IMR-90 (cell line): ENCODE data around the gene STKLD1. TPM values are rescaled to one million over a fixed set of nuclear protein-coding genes. Genes with fewer than 3 reads are reported as not detected.

ENCODE experiments used
- ATAC-seq: fragments of 200-7000 bp; cut with Tn5 transposase; 2 replicates; pipeline ENCODE4 v1.9.1; 2020; ENCODE audit warnings: low read depth, mild to moderate bottlenecking, moderate library complexity
- BruUV-seq: library from RNA; stranded (reverse); fragments of 400-500 nt; replicated peaks from 2 replicates; lab custom pipeline; 2021; lab: Mats Ljungman, UMichigan
- CTCF ChIA-PET: fragments of 300-600 bp; formaldehyde crosslinking; extraction: SDS; loops from one replicate; lab custom pipeline; 2021; ENCODE audit warnings: antibody characterized with exemption; lab: Yijun Ruan, JAX
- POLR2A ChIA-PET: fragments of 300-600 bp; sonication (Branson Sonifier 250); formaldehyde crosslinking; loops from one replicate; lab custom pipeline; 2022; ENCODE audit warnings: antibody characterized with exemption; ENCODE audit not compliant: unreplicated experiment; lab: Charles Lee
- DNase-seq: peaks from one replicate; pipeline ENCODE4 v3.0.0; 2013
- H2AFZ ChIP-seq: replicated peaks from 2 replicates; pipeline ENCODE3; 2013; ENCODE audit warnings: low read length, mild to moderate bottlenecking; ENCODE audit not compliant: poor library complexity
- H2AK5ac ChIP-seq: 2 replicates; pipeline ENCODE4 v1.6.1; 2013; ENCODE audit warnings: low read depth, low read length, inconsistent platforms
- H2AK9ac ChIP-seq: replicated peaks from 2 replicates; pipeline ENCODE3; 2013; ENCODE audit warnings: mild to moderate bottlenecking, low read depth, low read length, moderate library complexity; ENCODE audit not compliant: poor library complexity
- H2BK120ac ChIP-seq: 2 replicates; pipeline ENCODE4 v1.6.1; 2013; ENCODE audit warnings: low read depth, low read length, inconsistent platforms
- H2BK15ac ChIP-seq: 3 replicates; pipeline ENCODE4 v1.6.1; 2013; ENCODE audit warnings: low read depth, low read length, inconsistent platforms
- H2BK20ac ChIP-seq: 2 replicates; pipeline ENCODE4 v1.6.1; 2013; ENCODE audit warnings: low read depth, mild to moderate bottlenecking, inconsistent platforms, low read length, moderate library complexity
- H2BK5ac ChIP-seq: 2 replicates; pipeline ENCODE4 v1.6.1; 2013; ENCODE audit warnings: mild to moderate bottlenecking, low read depth, low read length, inconsistent platforms; ENCODE audit not compliant: poor library complexity, severe bottlenecking
- H3K14ac ChIP-seq: replicated peaks from 2 replicates; pipeline ENCODE4 v1.6.1; 2013; ENCODE audit warnings: low read depth, low read length, inconsistent platforms
- H3K18ac ChIP-seq: 2 replicates; pipeline ENCODE4 v1.6.1; 2013; ENCODE audit warnings: low read depth, low read length, control low read depth
- H3K23ac ChIP-seq: 2 replicates; pipeline ENCODE4 v1.6.1; 2013; ENCODE audit warnings: low read depth, low read length, inconsistent platforms
- H3K27ac ChIP-seq: 2 replicates; pipeline ENCODE4 v1.5.1; 2013; ENCODE audit warnings: mild to moderate bottlenecking, control low read depth, low read length; ENCODE audit not compliant: insufficient read depth
- H3K27me3 ChIP-seq: 2 replicates; pipeline ENCODE4 v1.6.1; 2013; ENCODE audit warnings: low read length; ENCODE audit not compliant: control insufficient read depth, insufficient read depth
- H3K36me3 ChIP-seq: 2 replicates; pipeline ENCODE4 v1.6.1; 2013; ENCODE audit warnings: low read length, mixed read lengths; ENCODE audit not compliant: control insufficient read depth, insufficient read depth
- H3K4ac ChIP-seq: 2 replicates; pipeline ENCODE4 v1.6.1; 2013; ENCODE audit warnings: low read depth, low read length, inconsistent platforms
- H3K4me1 ChIP-seq: 2 replicates; pipeline ENCODE4 v1.6.1; 2013; ENCODE audit warnings: low read length, mixed read lengths; ENCODE audit not compliant: control insufficient read depth, insufficient read depth
- H3K4me2 ChIP-seq: 2 replicates; pipeline ENCODE4 v1.6.1; 2013; ENCODE audit warnings: low read depth, mild to moderate bottlenecking, control low read depth, low read length, moderate library complexity
- H3K4me3 ChIP-seq: 2 replicates; pipeline ENCODE4 v1.5.1; 2013; ENCODE audit warnings: low read depth, mild to moderate bottlenecking, control low read depth, low read length, moderate library complexity; ENCODE audit not compliant: insufficient read depth
- H3K56ac ChIP-seq: 2 replicates; pipeline ENCODE4 v1.6.1; 2013; ENCODE audit warnings: low read length, inconsistent platforms; ENCODE audit not compliant: insufficient read depth; ENCODE audit errors: extremely low read depth
- H3K79me1 ChIP-seq, 2 experiments: 2 replicates each; pipeline ENCODE4 v1.6.1; 2013; ENCODE audit warnings: low read length in 2 of 2, inconsistent platforms in 1 of 2, low read depth in 1 of 2
- H3K9ac ChIP-seq: 2 replicates; pipeline ENCODE4 v1.6.1; 2013; ENCODE audit warnings: low read depth, low read length, control low read depth
- H3K9me1 ChIP-seq: 2 replicates; pipeline ENCODE4 v1.6.1; 2013; ENCODE audit warnings: low read length, inconsistent platforms; ENCODE audit not compliant: insufficient read depth
- H3K9me3 ChIP-seq: 2 replicates; pipeline ENCODE4 v1.6.1; 2013; ENCODE audit warnings: low read length; ENCODE audit not compliant: control insufficient read depth, insufficient read depth
- H4K20me1 ChIP-seq: 2 replicates; pipeline ENCODE4 v1.6.1; 2013; ENCODE audit warnings: low read length, inconsistent platforms; ENCODE audit not compliant: insufficient read depth
- H4K5ac ChIP-seq: 2 replicates; pipeline ENCODE4 v1.6.1; 2013; ENCODE audit warnings: mild to moderate bottlenecking, low read depth, low read length, control low read depth
- H4K8ac ChIP-seq, 2 experiments: 2 replicates each; pipeline ENCODE4 v1.6.1; 2013; ENCODE audit warnings: low read depth in 2 of 2, low read length in 2 of 2, control low read depth in 1 of 2, inconsistent platforms in 1 of 2
- H4K91ac ChIP-seq: 2 replicates; pipeline ENCODE4 v1.6.1; 2013; ENCODE audit warnings: low read depth, low read length, inconsistent platforms; ENCODE audit not compliant: insufficient read depth
- BHLHE40 ChIP-seq: fragments of 150-350 bp; IDR thresholded peaks from 2 replicates; pipeline ENCODE4 v1.6.1; 2016; ENCODE audit warnings: mild to moderate bottlenecking, low read depth, low read length
- CEBPB ChIP-seq: IDR thresholded peaks from 2 replicates; pipeline ENCODE4 v1.6.1; 2012; ENCODE audit warnings: low read depth, low read length, improper control_type of control experiment
- CHD1 ChIP-seq: IDR thresholded peaks from 2 replicates; pipeline ENCODE4 v1.6.1; 2012; ENCODE audit warnings: low read depth, low read length, improper control_type of control experiment
- FOS ChIP-seq: fragments of 150-350 bp; IDR thresholded peaks from 2 replicates; pipeline ENCODE4 v1.6.1; 2016; ENCODE audit warnings: low read depth, low read length
- MAFK ChIP-seq: IDR thresholded peaks from 2 replicates; pipeline ENCODE4 v1.6.1; 2012; ENCODE audit warnings: low read depth, low read length, improper control_type of control experiment
- MAZ ChIP-seq: IDR thresholded peaks from 2 replicates; pipeline ENCODE4 v1.6.1; 2012; ENCODE audit warnings: low read depth, mild to moderate bottlenecking, low read length, improper control_type of control experiment, moderate library complexity, borderline replicate concordance
- MXI1 ChIP-seq: IDR thresholded peaks from 2 replicates; pipeline ENCODE4 v1.6.1; 2012; ENCODE audit warnings: low read depth, mild to moderate bottlenecking, low read length, moderate library complexity, borderline replicate concordance
- NFE2L2 ChIP-seq: fragments of 150-350 bp; IDR thresholded peaks from 2 replicates; pipeline ENCODE4 v1.6.1; 2016; ENCODE audit warnings: low read depth, mild to moderate bottlenecking, low read length
- POLR2A ChIP-seq: IDR thresholded peaks from 2 replicates; pipeline ENCODE4 v1.6.1; 2012; ENCODE audit warnings: mild to moderate bottlenecking, low read depth, low read length
- RAD21 ChIP-seq: IDR thresholded peaks from 2 replicates; pipeline ENCODE4 v1.6.1; 2012; ENCODE audit warnings: low read length, improper control_type of control experiment
- RCOR1 ChIP-seq: IDR thresholded peaks from 2 replicates; pipeline ENCODE4 v1.6.1; 2012; ENCODE audit warnings: mild to moderate bottlenecking, low read length, improper control_type of control experiment; ENCODE audit not compliant: insufficient replicate concordance
- RFX5 ChIP-seq: IDR thresholded peaks from 2 replicates; pipeline ENCODE4 v1.8.0; 2012; ENCODE audit warnings: low read depth, mild to moderate bottlenecking, low read length, moderate library complexity
- SMC3 ChIP-seq: fragments of 150-350 bp; IDR thresholded peaks from 2 replicates; pipeline ENCODE4 v1.6.1; 2016; ENCODE audit warnings: low read depth, mild to moderate bottlenecking, antibody characterized with exemption, low read length, moderate library complexity
- WGBS, 2 experiments: methylation state at CpG; one replicate each; pipeline versions ENCODE4 v1.1.5 to v1.1.7; 2013; ENCODE audit warnings: missing lambda C conversion rate in 2 of 2; ENCODE audit not compliant: insufficient read length in 1 of 2; ENCODE audit errors: extremely low coverage in 2 of 2; 5-methylcytosine and 5-hydroxymethylcytosine counted together
- dilution Hi-C: fragments of 300-500 bp; cut with HindIII; formaldehyde crosslinking; loops from one replicate; pipeline ENCODE4 v1.14.3; 2018; ENCODE audit warnings: low sequenced_read_pairs; ENCODE audit not compliant: unreplicated experiment
- in situ Hi-C: fragments of 300-500 bp; cut with MboI; formaldehyde crosslinking; loops from 3 replicates; pipeline ENCODE4 v1.14.3; 2019; ENCODE audit warnings: low sequenced_read_pairs, inconsistent platforms, mixed read lengths
- intact Hi-C: fragments of 100-400 bp; cut with micrococcal nuclease; formaldehyde crosslinking; loops from 2 replicates; pipeline ENCODE4 v1.10.0; 2022
- polyA plus RNA-seq, 3 experiments: library from polyadenylated mRNA; depleted of rRNA; stranded (reverse); fragments of >200 nt; gene quantifications; 2 replicates each; pipeline ENCODE4 v1.2.3, GENCODE V29; 2012; ENCODE audit warnings: low replicate concordance in 1 of 3
- total RNA-seq: library from RNA; depleted of rRNA; stranded (reverse); fragments of >200 nt; gene quantifications from 2 replicates; pipeline ENCODE4 v1.2.3, GENCODE V29; 2012
- TF ChIP-seq, protein P1 (sequence below): fragments of 150-350 bp; IDR thresholded peaks from 2 replicates; pipeline ENCODE4 v1.6.1; 2017; ENCODE audit warnings: mild to moderate bottlenecking, antibody characterized with exemption, low read length, low read depth
- TF ChIP-seq, protein P2 (sequence below): fragments of 150-350 bp; IDR thresholded peaks from 2 replicates; pipeline ENCODE4 v1.6.1; 2016; ENCODE audit warnings: low read depth, mild to moderate bottlenecking, low read length, moderate library complexity, borderline replicate concordance
- TF ChIP-seq, protein P3 (sequence below): conservative IDR thresholded peaks from 2 replicates; pipeline ENCODE4 v1.5.1; 2012; ENCODE audit warnings: mild to moderate bottlenecking, low read depth, low read length, improper control_type of control experiment

The STKLD1 gene
- total and polyA plus RNA-seq, 2 of the 4 experiments (the other 2 are of a cell fraction): 0.54 to 0.65 TPM

DNA sequence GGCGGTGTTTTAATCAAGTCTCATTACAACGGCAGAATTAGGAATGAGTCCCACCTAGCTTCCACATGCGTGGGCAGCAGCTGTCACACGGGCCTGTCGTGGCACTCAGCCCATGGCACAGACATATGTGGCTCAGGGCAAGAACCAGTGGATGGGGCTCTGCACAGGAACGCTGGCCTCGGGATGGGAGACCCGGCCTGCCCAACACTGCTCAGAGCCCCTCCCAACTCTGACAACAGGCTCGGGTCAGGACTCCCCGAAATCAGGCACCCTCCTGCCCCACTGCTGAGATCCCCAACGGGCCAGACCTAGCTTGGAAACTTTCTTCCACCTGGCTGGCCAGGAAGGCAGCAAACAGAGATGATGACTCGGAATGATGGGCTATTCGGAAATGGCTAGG is 35.2 kb upstream of the STKLD1 start:
- dilution Hi-C loops: no loop called here

More for the DNA sequence above, 35.2 kb upstream of the STKLD1 start:
- Histone ChIP-seq H2AFZ (no peak overlapping the region), H2BK120ac (no peak overlapping the region), H3K79me1 (peaks cover 15 to 32% of the 10 kb centered on the region in 2 experiments; a peak in 3 of 4 replicates), H3K36me3 (peaks cover 63% of the 10 kb centered on the region), H3K27me3 (no peaks in the 10 kb centered on the region), H3K4me2 (no peak overlapping the region), H3K14ac (no peak overlapping the region), H3K9ac (no peak overlapping the region), H3K4me3 (no peak overlapping the region), H3K9me1 (0 out of 2 replicates have a peak, but pooled peaks cover 4% of the 10 kb centered on the region), H2BK20ac (no peak overlapping the region), H3K56ac (no peak overlapping the region), H4K8ac (no peak overlapping the region), H3K9me3 (no peaks in the 10 kb centered on the region), H4K91ac (no peak overlapping the region), H2BK15ac (no peak overlapping the region), H3K27ac (no peak overlapping the region), H2BK5ac (no peak overlapping the region), H2AK5ac (no peak overlapping the region), H4K5ac (no peak overlapping the region), H2AK9ac (no peak overlapping the region), H3K4ac (no peak overlapping the region), H3K18ac (no peak overlapping the region), H4K20me1 (0 out of 2 replicates have a peak, but pooled peaks cover 1% of the 10 kb centered on the region), H3K4me1 (no peaks in the 10 kb centered on the region), H3K23ac (no peak overlapping the region)
- CTCF ChIA-PET: no interaction called here
- BruUV-seq: no TSS peak
- no peak for ATAC-seq
- DNase-seq: no peak
- intact Hi-C loops: no loop called here
- in situ Hi-C loops: no loop called here
- TF ChIP-seq RFX5 (no peak), RCOR1 (no peak), MXI1 (no peak), SMC3 (no peak), CEBPB (no peak), MAZ (no peak), MAFK (no peak), RAD21 (no peak), POLR2A (no peak), CHD1 (no peak), FOS (no peak), BHLHE40 (no peak), NFE2L2 (no peak)
- TF ChIP-seq, protein P1, sequence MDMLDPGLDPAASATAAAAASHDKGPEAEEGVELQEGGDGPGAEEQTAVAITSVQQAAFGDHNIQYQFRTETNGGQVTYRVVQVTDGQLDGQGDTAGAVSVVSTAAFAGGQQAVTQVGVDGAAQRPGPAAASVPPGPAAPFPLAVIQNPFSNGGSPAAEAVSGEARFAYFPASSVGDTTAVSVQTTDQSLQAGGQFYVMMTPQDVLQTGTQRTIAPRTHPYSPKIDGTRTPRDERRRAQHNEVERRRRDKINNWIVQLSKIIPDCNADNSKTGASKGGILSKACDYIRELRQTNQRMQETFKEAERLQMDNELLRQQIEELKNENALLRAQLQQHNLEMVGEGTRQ: no peak
- TF ChIP-seq, protein P2, sequence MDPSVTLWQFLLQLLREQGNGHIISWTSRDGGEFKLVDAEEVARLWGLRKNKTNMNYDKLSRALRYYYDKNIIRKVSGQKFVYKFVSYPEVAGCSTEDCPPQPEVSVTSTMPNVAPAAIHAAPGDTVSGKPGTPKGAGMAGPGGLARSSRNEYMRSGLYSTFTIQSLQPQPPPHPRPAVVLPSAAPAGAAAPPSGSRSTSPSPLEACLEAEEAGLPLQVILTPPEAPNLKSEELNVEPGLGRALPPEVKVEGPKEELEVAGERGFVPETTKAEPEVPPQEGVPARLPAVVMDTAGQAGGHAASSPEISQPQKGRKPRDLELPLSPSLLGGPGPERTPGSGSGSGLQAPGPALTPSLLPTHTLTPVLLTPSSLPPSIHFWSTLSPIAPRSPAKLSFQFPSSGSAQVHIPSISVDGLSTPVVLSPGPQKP: no peak
- TF ChIP-seq, protein P3, sequence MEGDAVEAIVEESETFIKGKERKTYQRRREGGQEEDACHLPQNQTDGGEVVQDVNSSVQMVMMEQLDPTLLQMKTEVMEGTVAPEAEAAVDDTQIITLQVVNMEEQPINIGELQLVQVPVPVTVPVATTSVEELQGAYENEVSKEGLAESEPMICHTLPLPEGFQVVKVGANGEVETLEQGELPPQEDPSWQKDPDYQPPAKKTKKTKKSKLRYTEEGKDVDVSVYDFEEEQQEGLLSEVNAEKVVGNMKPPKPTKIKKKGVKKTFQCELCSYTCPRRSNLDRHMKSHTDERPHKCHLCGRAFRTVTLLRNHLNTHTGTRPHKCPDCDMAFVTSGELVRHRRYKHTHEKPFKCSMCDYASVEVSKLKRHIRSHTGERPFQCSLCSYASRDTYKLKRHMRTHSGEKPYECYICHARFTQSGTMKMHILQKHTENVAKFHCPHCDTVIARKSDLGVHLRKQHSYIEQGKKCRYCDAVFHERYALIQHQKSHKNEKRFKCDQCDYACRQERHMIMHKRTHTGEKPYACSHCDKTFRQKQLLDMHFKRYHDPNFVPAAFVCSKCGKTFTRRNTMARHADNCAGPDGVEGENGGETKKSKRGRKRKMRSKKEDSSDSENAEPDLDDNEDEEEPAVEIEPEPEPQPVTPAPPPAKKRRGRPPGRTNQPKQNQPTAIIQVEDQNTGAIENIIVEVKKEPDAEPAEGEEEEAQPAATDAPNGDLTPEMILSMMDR: no peak
- 94% methylated on average over 12 of the region's 13 CpGs; no CpG with 5 or more reads in 1 of the 2 experiments for WGBS, 2 experiments
- POLR2A ChIA-PET: no interaction called here
